Stimulated activated naive CD4-positive, alpha-beta T cell treated with Interleukin-2 at 50 U/mL for 16 hours (primary cell): Measurements from ENCODE around the gene KRTAP5-3.

ENCODE experiments used
- DNase-seq: peaks from one replicate; lab custom pipeline; 2025; lab: John Stamatoyannopoulos, UW

Gene KRTAP5-3

GRCh38 chr11:1642288-1643145, 34.3 kb upstream of the KRTAP5-3 start:
- no peak for DNase-seq

DNA sequence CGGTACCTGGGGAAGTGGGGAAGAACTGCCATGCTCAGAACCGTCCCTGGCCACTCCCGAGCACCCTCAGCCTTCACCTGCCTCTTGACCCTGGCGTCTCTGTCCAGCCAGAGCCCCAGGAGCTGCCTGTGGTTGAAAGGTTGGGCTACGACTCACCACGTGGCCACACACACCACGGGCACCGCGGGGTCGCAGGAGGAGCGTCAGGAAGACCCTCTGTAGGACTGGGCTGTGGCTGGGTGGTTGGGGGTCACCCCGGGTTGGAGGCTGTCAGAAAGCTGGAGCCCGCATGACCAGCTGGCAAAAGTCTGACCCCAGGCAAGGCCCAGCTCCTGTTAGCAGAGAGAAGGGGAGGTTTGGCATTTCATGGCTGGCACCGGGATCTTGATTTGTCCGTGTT, 32.8 kb upstream of the KRTAP5-3 start:
- no peak for DNase-seq

GRCh38 chr11:1640076-1640946, 32.0 kb upstream of the KRTAP5-3 start:
- peak; percentile 4 for DNase-seq

GRCh38 chr11:1639666-1640065, 31.4 kb upstream of the KRTAP5-3 start:
- DNase-seq, result no peak

GRCh38 chr11:1639102-1639620, 30.9 kb upstream of the KRTAP5-3 start:
- DNase-seq, result no peak

- DNase-seq, result no peak
Observed at GRCh38 chr11:1638344-1638743, 30.1 kb upstream of the KRTAP5-3 start.

GRCh38 chr11:1637628-1638027, 29.4 kb upstream of the KRTAP5-3 start:
- DNase-seq, result no peak

DNA sequence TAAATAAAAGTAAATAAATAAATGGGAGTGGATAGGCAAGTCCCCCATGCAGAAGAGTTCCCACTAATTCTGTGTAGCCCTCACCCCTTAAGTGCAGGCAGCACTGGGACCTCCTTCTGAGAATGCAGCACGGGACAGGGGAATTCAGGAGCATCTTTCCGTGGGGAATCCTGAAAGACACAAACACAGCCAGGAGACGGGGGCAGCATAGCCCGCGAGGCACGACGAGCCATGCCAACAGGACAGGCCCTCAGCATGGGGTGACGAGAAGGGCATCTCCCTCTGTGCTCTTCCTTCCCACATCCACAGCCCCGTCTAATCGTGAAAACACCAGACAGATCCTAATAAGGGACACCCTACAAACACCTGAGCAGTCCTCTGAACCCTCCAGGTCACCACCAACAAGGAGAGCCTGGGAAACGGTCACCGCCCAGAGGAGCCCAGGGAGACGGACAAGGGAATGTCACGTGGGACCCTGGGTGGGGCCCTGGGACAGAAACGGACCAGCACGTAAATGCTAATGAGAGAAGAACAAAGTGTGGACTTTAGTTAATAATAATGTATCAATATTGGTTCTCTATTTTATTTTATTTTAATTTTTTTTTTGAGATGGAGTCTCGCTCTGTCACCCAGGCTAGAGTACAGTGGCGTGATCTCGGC, 28.2 kb upstream of the KRTAP5-3 start:
- DNase-seq, result no peak

DNA sequence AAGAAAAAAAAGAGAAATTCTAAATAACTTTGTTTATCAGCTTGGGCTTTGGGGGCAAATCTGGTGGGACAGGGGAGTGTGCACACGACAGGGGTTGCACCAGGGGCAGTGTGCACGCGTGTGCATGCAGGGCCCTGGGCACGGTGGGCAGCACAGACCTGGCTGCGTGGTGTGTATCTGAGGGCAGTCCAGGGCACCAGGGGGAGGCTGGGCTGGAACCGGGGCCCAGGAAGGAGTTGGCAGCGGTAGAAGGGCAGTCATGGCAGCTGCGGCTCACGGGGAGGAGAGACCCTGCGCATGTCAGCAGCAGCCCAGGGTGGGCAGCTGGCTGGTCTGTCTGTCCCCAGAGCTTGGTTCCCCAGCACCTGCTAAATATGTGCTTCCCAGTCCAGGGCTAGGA, 25.6 kb upstream of the KRTAP5-3 start:
- no peak for DNase-seq

DNA sequence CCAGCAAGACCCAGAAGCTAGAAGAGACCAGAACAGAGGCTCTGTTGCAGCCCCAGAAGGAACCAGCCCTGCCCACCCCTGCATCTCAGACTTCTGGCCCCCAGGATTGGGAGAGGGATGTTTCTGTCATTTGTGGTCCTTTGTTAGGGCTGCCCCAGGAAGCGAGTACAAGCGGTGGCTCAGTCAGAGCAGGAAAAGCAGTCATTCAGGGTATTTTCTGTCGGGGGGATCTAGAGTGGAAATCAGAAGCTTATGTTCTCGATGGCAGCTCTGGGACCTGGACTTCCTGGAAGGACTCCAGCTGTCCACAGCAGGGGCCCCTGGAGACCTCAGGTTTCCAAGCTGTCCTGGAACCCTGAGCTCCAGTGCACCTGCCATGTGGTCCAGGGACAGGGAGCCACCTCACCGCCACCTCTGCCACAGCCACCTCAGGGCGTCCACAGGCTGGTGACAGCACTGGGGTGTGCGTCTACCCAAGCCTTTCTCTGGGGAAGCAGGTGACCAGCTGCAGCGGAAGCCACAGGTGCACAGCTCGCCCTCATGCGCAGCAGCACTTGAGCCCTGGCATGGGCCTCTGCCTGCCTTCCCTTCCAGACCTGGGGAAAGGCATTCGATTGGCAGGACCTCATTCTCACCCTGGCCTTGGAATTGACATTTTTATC, 23.9 kb upstream of the KRTAP5-3 start:
- DNase-seq, result no peak

DNA sequence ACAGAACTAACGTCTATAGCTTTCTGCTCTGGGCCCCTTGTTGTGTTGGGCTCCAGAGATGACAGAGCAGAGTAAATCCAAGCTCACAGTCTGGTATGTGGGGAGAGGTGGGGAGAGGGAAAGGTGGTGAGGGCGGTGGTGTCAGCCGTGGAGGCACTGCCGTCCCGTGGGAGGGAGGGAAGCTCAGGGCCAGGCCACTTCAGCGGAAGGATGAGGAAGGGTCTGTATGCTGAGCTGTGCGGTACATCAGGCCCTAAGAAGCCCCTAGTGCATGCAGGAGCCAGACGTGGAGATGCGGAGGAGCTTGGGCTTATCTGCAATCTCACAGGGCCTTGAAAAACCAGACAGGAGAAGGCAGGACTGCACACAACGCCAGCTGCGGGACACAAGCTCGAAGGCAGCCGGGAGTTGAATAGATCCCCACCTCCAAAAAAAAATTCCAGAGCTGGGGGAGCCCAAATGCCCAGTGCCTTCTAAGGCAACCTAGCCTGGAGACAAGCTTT, 22.9 kb upstream of the KRTAP5-3 start:
- no peak for DNase-seq

GRCh38 chr11:1630271-1630670, 22.0 kb upstream of the KRTAP5-3 start:
- no peak for DNase-seq

GRCh38 chr11:1629326-1630185, 21.3 kb upstream of the KRTAP5-3 start, which contains the start of gene KRTAP5-5:
Gene KRTAP5-5, plus strand, starts transcription at chr11:1629775. Its CDS starts 66 bp downstream, at chr11:1629841.
- DNase-seq, result no peak

GRCh38 chr11:1628506-1629325, 20.5 kb upstream of the KRTAP5-3 start:
- DNase-seq, result peak; percentile 47

DNA sequence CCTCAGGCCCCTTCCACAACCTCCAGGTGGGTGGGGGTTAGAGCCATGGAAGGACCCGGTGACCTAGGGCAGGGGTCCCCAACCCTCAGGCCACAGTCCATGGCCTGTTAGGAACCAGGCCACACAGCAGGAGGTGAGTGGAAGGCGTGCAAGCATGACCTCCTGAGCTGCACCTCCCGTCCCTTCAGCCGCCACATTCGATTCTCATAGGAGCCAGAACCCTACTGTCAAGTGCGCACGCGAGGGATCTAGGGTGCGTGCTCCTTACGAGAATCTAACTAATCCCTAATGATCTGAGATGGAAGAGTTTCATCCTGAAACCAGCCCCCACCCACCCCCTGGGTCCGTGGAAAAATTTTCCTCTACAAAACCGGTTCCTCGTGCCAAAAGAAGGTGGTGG, 17.3 kb upstream of the KRTAP5-3 start:
- DNase-seq, result no peak

GRCh38 chr11:1624621-1625020, 16.4 kb upstream of the KRTAP5-3 start:
- DNase-seq, result no peak

- DNase-seq, result no peak
Observed at GRCh38 chr11:1623716-1624115, 15.5 kb upstream of the KRTAP5-3 start.

- no peak for DNase-seq
Observed at GRCh38 chr11:1622086-1622485, 13.8 kb upstream of the KRTAP5-3 start, which contains the start of gene KRTAP5-4. Gene KRTAP5-4, minus strand, starts transcription at chr11:1622138. Its CDS starts 45 bp downstream, at chr11:1622093.

DNA sequence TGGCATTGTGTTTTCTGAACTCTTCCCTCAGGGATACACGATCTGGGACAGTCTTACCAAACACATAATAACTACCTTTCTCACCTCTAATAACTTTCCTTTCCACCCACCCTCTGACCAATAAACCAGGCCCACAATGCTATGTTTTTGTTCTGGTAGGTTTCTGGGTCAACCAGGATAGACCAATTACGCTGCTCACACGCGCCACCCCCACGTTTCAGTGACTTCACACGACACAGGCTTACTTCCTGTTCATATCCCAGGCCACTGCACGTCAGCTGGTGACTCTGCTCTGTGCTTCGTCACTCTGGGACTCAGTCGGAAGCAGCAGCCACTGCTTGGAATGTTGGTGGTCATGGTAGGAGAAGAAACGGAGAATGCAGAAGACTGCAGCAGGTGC, 11.2 kb upstream of the KRTAP5-3 start:
- peak; percentile 9 for DNase-seq
